ENCODE data around the gene ARHGEF16.

- no peak for TF ChIP-seq CTCF (IDR thresholded peaks at IDR 0.05)
- TF ChIP-seq POLR2AphosphoS5 (IDR thresholded peaks at IDR 0.05) = no peak
- no peak for TF ChIP-seq EP300 (IDR thresholded peaks at IDR 0.05)
Measured at GRCh38 chr1:3501856-3502640, 47.6 kb downstream of the ARHGEF16 start.
